ENCODE measurements around the gene TUBB6.

The TUBB6 gene

GRCh38 chr18:12282442-12283039 lies 25.5 kb upstream of the TUBB6 start:
- H3K4me1 Mint-ChIP-seq (ENCODE audit: low read depth in 2 of 2): no peaks in the 10 kb centered on the region
- H3K4me3 Mint-ChIP-seq: no peak overlapping the region
- H3K27ac Mint-ChIP-seq: no peak overlapping the region
- H3K36me3 Mint-ChIP-seq (ENCODE audit: insufficient read depth): no peaks in the 10 kb centered on the region
- ATAC-seq (replicated peaks) (no peak), DNase-seq (no peak)
- no peaks in the 10 kb centered on the region for H3K9me3 Mint-ChIP-seq
- peaks cover 7 to 52% of the 10 kb centered on the region in 2 donors for H3K27me3 Mint-ChIP-seq

GRCh38 chr18:12283256-12283655 lies 24.8 kb upstream of the TUBB6 start:
- DNase-seq (no peak), ATAC-seq (replicated peaks) (no peak)
- H3K36me3 Mint-ChIP-seq (ENCODE audit: insufficient read depth): no peaks in the 10 kb centered on the region
- no peak overlapping the region for H3K4me3 Mint-ChIP-seq
- H3K9me3 Mint-ChIP-seq: no peaks in the 10 kb centered on the region
- H3K4me1 Mint-ChIP-seq (ENCODE audit: low read depth in 2 of 2): no peaks in the 10 kb centered on the region
- peaks cover 14 to 59% of the 10 kb centered on the region in 2 donors for H3K27me3 Mint-ChIP-seq
- H3K27ac Mint-ChIP-seq: no peak overlapping the region

- no peak overlapping the region for H3K4me3 Mint-ChIP-seq
- peaks cover 18 to 63% of the 10 kb centered on the region in 2 donors for H3K27me3 Mint-ChIP-seq
- DNase-seq (no peak), ATAC-seq (replicated peaks) (no peak)
- H3K9me3 Mint-ChIP-seq: no peaks in the 10 kb centered on the region
- H3K4me1 Mint-ChIP-seq (ENCODE audit: low read depth in 2 of 2): no peaks in the 10 kb centered on the region
- H3K36me3 Mint-ChIP-seq (ENCODE audit: insufficient read depth): no peaks in the 10 kb centered on the region
- no peak overlapping the region for H3K27ac Mint-ChIP-seq
Observed at GRCh38 chr18:12283666-12284065, 24.4 kb upstream of the TUBB6 start.

GRCh38 chr18:12287131-12287681 lies 20.8 kb upstream of the TUBB6 start:
- no peaks in the 10 kb centered on the region for H3K4me1 Mint-ChIP-seq (ENCODE audit: low read depth in 2 of 2)
- H3K27ac Mint-ChIP-seq: no peak overlapping the region
- H3K9me3 Mint-ChIP-seq: no peaks in the 10 kb centered on the region
- peaks cover 38 to 74% of the 10 kb centered on the region in 2 donors for H3K27me3 Mint-ChIP-seq
- H3K4me3 Mint-ChIP-seq: no peak overlapping the region
- ATAC-seq (replicated peaks) (no peak), DNase-seq (no peak)
- no peaks in the 10 kb centered on the region for H3K36me3 Mint-ChIP-seq (ENCODE audit: insufficient read depth)

GRCh38 chr18:12287684-12288402 lies 20.2 kb upstream of the TUBB6 start:
- ATAC-seq (replicated peaks): no peak
- H3K27ac Mint-ChIP-seq: no peak overlapping the region

GRCh38 chr18:12288403-12288755 lies 19.7 kb upstream of the TUBB6 start:
- no peaks in the 10 kb centered on the region for H3K9me3 Mint-ChIP-seq
- no peak overlapping the region for H3K27ac Mint-ChIP-seq
- DNase-seq (no peak), ATAC-seq (replicated peaks) (no peak)
- H3K27me3 Mint-ChIP-seq: peaks cover 38 to 64% of the 10 kb centered on the region in 2 donors
- no peaks in the 10 kb centered on the region for H3K4me1 Mint-ChIP-seq (ENCODE audit: low read depth in 2 of 2)
- no peaks in the 10 kb centered on the region for H3K36me3 Mint-ChIP-seq (ENCODE audit: insufficient read depth)
- no peak overlapping the region for H3K4me3 Mint-ChIP-seq

More at GRCh38 chr18:12287684-12288402, 20.2 kb upstream of the TUBB6 start:
- peaks cover 38 to 68% of the 10 kb centered on the region in 2 donors for H3K27me3 Mint-ChIP-seq
- no peaks in the 10 kb centered on the region for H3K9me3 Mint-ChIP-seq
- H3K36me3 Mint-ChIP-seq (ENCODE audit: insufficient read depth): no peaks in the 10 kb centered on the region
- DNase-seq: no peak
- H3K4me3 Mint-ChIP-seq: no peak overlapping the region
- no peaks in the 10 kb centered on the region for H3K4me1 Mint-ChIP-seq (ENCODE audit: low read depth in 2 of 2)

GRCh38 chr18:12290086-12290485 lies 18.0 kb upstream of the TUBB6 start:
- DNase-seq (no peak), ATAC-seq (replicated peaks) (no peak)
- Mint-ChIP-seq H3K27me3 (peaks cover 38 to 60% of the 10 kb centered on the region in 2 donors), H3K27ac (no peak overlapping the region), H3K4me3 (no peak overlapping the region), H3K4me1 (ENCODE audit: low read depth in 2 of 2) (no peaks in the 10 kb centered on the region), H3K36me3 (ENCODE audit: insufficient read depth) (no peaks in the 10 kb centered on the region), H3K9me3 (no peaks in the 10 kb centered on the region)

GRCh38 chr18:12291161-12291560 lies 16.9 kb upstream of the TUBB6 start:
- H3K4me3 Mint-ChIP-seq: no peak overlapping the region
- H3K36me3 Mint-ChIP-seq (ENCODE audit: insufficient read depth): no peaks in the 10 kb centered on the region
- no peaks in the 10 kb centered on the region for H3K9me3 Mint-ChIP-seq
- peaks cover 38 to 65% of the 10 kb centered on the region in 2 donors for H3K27me3 Mint-ChIP-seq
- ATAC-seq (replicated peaks): no peak
- no peak overlapping the region for H3K27ac Mint-ChIP-seq
- DNase-seq: no peak
- no peaks in the 10 kb centered on the region for H3K4me1 Mint-ChIP-seq (ENCODE audit: low read depth in 2 of 2)

- H3K9me3 Mint-ChIP-seq: no peaks in the 10 kb centered on the region
- H3K4me1 Mint-ChIP-seq (ENCODE audit: low read depth in 2 of 2): no peaks in the 10 kb centered on the region
- ATAC-seq (replicated peaks) (no peak), DNase-seq (no peak)
- peaks cover 38 to 70% of the 10 kb centered on the region in 2 donors for H3K27me3 Mint-ChIP-seq
- no peak overlapping the region for H3K27ac Mint-ChIP-seq
- H3K36me3 Mint-ChIP-seq (ENCODE audit: insufficient read depth): no peaks in the 10 kb centered on the region
- H3K4me3 Mint-ChIP-seq: no peak overlapping the region
Observed at GRCh38 chr18:12291690-12292089, 16.4 kb upstream of the TUBB6 start.

GRCh38 chr18:12293831-12294230 lies 14.2 kb upstream of the TUBB6 start:
- no peak for ATAC-seq (replicated peaks)
- Mint-ChIP-seq H3K27ac (no peak overlapping the region), H3K36me3 (ENCODE audit: insufficient read depth) (no peaks in the 10 kb centered on the region), H3K9me3 (no peaks in the 10 kb centered on the region), H3K27me3 (peaks cover 25 to 56% of the 10 kb centered on the region in 2 donors), H3K4me3 (no peak overlapping the region), H3K4me1 (ENCODE audit: low read depth in 2 of 2) (no peaks in the 10 kb centered on the region)
- no peak for DNase-seq

- no peak for DNase-seq
- no peak overlapping the region for H3K27ac Mint-ChIP-seq
- no peaks in the 10 kb centered on the region for H3K9me3 Mint-ChIP-seq
- H3K4me1 Mint-ChIP-seq (ENCODE audit: low read depth in 2 of 2): no peaks in the 10 kb centered on the region
- no peak for ATAC-seq (replicated peaks)
- no peaks in the 10 kb centered on the region for H3K36me3 Mint-ChIP-seq (ENCODE audit: insufficient read depth)
- peaks cover 18 to 46% of the 10 kb centered on the region in 2 donors for H3K27me3 Mint-ChIP-seq
- no peak overlapping the region for H3K4me3 Mint-ChIP-seq
Observed at GRCh38 chr18:12295389-12296086, 12.5 kb upstream of the TUBB6 start.

GRCh38 chr18:12296087-12296403 lies 12.0 kb upstream of the TUBB6 start:
- no peak for DNase-seq
- Mint-ChIP-seq H3K27me3 (peaks cover 23 to 50% of the 10 kb centered on the region in 2 donors), H3K9me3 (no peaks in the 10 kb centered on the region), H3K4me3 (no peak overlapping the region), H3K27ac (no peak overlapping the region), H3K36me3 (ENCODE audit: insufficient read depth) (no peaks in the 10 kb centered on the region), H3K4me1 (ENCODE audit: low read depth in 2 of 2) (no peaks in the 10 kb centered on the region)
- ATAC-seq (replicated peaks): no peak

GRCh38 chr18:12296457-12296856 lies 11.6 kb upstream of the TUBB6 start:
- Mint-ChIP-seq H3K36me3 (ENCODE audit: insufficient read depth) (no peaks in the 10 kb centered on the region), H3K27me3 (peaks cover 19 to 50% of the 10 kb centered on the region in 2 donors), H3K4me1 (ENCODE audit: low read depth in 2 of 2) (no peaks in the 10 kb centered on the region), H3K27ac (no peak overlapping the region), H3K4me3 (no peak overlapping the region), H3K9me3 (no peaks in the 10 kb centered on the region)
- ATAC-seq (replicated peaks) (no peak), DNase-seq (no peak)

- H3K4me1 Mint-ChIP-seq (ENCODE audit: low read depth in 2 of 2): no peaks in the 10 kb centered on the region
- peaks cover 17 to 51% of the 10 kb centered on the region in 2 donors for H3K27me3 Mint-ChIP-seq
- H3K36me3 Mint-ChIP-seq (ENCODE audit: insufficient read depth): no peaks in the 10 kb centered on the region
- ATAC-seq (replicated peaks): no peak
- H3K9me3 Mint-ChIP-seq: no peaks in the 10 kb centered on the region
- H3K27ac Mint-ChIP-seq: no peak overlapping the region
- no peak overlapping the region for H3K4me3 Mint-ChIP-seq
- DNase-seq: no peak
Observed at GRCh38 chr18:12299862-12300261, 8.2 kb upstream of the TUBB6 start.
